Epithelial cell of proximal tubule (primary cell): ENCODE measurements around the gene CCDC178. TPM values are rescaled to one million over a fixed set of nuclear protein-coding genes. Genes with fewer than 3 reads are reported as not detected.

Experiments used
- DNase-seq: peaks from one replicate; pipeline ENCODE4 v3.0.0-alpha.2; 2011; ENCODE audit warnings: low read depth
- H3K4me3 ChIP-seq: 2 replicates; pipeline ENCODE4 v1.5.1; 2011; ENCODE audit warnings: low read depth, mild to moderate bottlenecking, low read length
- total RNA-seq: library from RNA; depleted of rRNA; stranded (reverse); fragments of >200 nt; gene quantifications from 2 replicates; pipeline ENCODE4 v1.2.3, GENCODE V29; 2015
- TF ChIP-seq, protein P1 (sequence below): conservative IDR thresholded peaks from 2 replicates; pipeline ENCODE4 v1.5.1; 2012; ENCODE audit warnings: low read depth, mild to moderate bottlenecking, low read length

Gene CCDC178, protein sequence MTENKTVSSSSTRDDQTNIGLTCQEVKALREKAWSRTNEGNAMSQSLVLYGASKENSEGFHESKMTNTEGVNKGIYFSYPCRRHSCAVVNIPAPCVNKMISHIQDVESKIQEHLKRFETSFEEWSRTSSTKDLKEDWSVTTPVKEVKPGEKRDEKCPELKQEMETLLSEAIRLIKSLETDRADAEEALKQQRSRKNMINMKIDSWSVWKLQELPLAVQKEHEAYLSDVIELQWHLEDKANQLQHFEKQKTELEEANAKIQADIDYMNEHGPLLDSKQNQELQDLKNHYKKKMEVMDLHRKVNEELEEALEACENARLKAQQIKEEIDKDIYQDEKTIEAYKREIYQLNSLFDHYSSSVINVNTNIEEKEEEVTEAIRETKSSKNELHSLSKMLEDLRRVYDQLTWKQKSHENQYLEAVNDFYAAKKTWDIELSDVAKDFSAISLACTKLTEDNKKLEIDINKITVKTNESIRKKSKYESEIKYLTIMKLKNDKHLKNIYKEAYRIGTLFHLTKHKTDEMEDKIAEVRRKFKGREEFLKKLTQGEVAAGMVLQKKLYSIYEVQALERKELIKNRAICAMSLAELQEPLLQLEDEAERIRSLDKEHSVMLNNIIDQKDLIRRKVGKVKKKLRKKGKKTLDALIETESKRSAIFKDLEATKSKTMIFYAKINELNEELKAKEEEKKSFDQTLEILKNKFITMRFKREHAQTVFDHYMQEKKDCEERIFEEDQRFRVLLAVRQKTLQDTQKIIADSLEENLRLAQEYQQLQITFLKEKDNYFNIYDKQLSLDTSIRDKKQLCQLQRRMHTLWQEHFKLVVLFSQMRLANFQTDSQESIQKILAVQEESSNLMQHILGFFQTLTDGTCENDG
- 0.58 TPM in 1 of 2 replicates, not detected in the other for total RNA-seq

- H3K4me3 ChIP-seq = peak within 1 kb of the TSS; percentile 52
- TF ChIP-seq, protein P1, sequence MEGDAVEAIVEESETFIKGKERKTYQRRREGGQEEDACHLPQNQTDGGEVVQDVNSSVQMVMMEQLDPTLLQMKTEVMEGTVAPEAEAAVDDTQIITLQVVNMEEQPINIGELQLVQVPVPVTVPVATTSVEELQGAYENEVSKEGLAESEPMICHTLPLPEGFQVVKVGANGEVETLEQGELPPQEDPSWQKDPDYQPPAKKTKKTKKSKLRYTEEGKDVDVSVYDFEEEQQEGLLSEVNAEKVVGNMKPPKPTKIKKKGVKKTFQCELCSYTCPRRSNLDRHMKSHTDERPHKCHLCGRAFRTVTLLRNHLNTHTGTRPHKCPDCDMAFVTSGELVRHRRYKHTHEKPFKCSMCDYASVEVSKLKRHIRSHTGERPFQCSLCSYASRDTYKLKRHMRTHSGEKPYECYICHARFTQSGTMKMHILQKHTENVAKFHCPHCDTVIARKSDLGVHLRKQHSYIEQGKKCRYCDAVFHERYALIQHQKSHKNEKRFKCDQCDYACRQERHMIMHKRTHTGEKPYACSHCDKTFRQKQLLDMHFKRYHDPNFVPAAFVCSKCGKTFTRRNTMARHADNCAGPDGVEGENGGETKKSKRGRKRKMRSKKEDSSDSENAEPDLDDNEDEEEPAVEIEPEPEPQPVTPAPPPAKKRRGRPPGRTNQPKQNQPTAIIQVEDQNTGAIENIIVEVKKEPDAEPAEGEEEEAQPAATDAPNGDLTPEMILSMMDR = peak; percentile 54
- DNase-seq = peak; percentile 12
Measured at GRCh38 chr18:33440060-33441043, at the start of gene CCDC178. Gene CCDC178 (minus strand): TSS chr18:33440721. CDS start chr18:33412088, 28,633 bp downstream.

DNA sequence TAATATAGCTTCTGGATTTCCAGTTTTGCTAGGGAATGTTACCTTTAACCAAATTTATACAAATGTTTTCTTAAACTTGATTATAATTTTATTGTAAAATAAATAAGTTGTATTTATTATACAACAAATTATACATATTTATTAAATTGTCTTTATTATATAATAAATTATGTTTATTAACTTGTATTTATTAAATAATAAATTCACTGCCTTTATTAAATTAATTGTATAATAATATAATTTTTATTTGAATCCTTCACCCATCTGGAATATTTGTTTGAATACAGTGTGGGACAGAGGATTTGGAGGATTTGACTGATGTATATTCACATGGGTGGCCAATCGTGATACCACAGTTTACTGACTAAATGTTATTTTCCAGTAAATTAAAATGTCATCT is 43.4 kb upstream of the CCDC178 start:
- no peak for DNase-seq
- no peak overlapping the region for H3K4me3 ChIP-seq
- TF ChIP-seq, protein P1 = no peak

DNA sequence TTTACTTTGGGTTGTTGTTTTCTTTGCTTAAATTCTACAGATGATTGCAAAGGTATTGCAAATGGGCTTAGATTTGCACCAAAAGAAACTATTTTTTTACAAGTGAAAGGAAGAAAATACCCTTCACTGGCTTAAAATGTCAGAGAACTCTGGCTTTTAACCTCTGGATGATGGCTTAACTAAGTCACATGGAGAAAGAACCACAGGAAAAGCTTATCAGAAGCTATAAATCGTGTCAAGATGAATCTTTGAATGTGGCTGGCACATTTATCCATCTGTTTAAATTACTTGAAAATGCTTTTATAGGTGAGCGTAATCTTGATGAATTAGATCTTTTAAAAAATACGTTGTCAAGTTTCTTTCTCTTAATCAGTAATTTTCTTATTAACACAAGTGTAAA is 32.0 kb upstream of the CCDC178 start:
- TF ChIP-seq, protein P1 = no peak

DNA sequence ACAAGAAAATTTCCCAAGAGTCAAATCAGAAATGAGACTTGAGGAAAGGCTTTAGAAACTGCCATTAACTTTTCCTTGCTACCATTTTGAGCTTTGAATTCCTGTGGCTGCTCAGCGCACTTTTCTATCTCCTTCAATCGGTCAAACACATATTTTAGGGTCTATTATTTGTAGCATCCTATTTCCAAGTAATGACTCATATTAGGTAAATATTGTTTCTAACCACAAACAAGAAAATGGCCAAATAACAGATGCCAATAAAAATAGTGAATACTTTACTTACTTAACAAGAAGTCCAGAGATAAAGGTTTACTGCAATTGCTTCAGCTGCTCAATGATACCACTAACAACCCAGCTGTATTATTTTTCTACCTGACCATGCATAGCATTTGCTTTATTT is 29.7 kb upstream of the CCDC178 start:
- H3K4me3 ChIP-seq = no peak overlapping the region
- DNase-seq = no peak
- TF ChIP-seq, protein P1 = no peak

More for the DNA sequence above, 32.0 kb upstream of the CCDC178 start:
- no peak for DNase-seq
- H3K4me3 ChIP-seq = no peak overlapping the region

DNA sequence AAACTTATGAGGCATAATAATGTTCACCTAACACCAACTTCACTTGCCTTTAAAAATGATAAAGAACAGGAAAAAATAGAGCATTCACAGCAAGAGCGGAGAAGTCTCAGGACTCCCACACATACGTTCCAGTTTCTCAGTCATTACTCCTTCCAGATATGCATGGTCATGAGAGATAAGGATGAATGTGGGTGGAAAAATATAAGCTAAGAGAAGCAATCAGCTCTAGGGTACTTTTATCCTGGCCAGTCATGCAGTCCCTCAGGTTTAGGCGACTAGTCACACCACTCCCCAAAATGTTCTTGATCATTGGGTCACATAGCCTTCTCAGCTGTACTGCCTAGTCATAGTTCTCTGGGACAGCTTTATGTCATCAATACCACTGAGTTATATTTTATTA is 29.2 kb upstream of the CCDC178 start:
- TF ChIP-seq, protein P1 = no peak
- no peak overlapping the region for H3K4me3 ChIP-seq
- no peak for DNase-seq

DNA sequence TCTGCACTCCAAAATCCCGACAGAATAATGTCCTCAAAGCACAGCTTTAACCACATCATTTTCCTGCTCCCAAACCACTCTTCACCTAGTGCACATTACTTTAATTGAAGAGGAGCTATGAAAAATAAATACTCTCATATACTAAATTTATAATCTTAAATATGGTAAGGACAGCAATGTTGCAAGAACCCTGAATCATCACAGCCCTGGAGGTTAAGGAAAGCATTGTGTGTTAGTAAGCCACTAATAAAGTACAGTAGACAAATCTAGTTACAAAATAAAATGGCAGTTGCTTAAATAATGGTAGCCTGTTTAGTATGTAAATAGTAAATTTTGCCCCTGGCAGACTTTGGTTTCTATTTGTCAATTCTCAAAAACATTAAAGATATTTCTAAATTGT is 27.0 kb upstream of the CCDC178 start:
- TF ChIP-seq, protein P1 = no peak
- DNase-seq = no peak
- H3K4me3 ChIP-seq = no peak overlapping the region
